Activated CD8-positive, alpha-beta memory T cell treated with anti-CD3 and anti-CD28 coated beads, Interleukin-2, amount 10 ng/mL, durations not matched to agents 7 days and 5 days (primary cell): ENCODE data around the gene SGF29. TPM values are rescaled to one million over a fixed set of nuclear protein-coding genes. Genes with fewer than 3 reads are reported as not detected.
"Not testable (repeated sequence)": the region's sequence is repeated elsewhere in the genome, so short reads cannot be mapped to it uniquely, and the experiment has no call there.

ENCODE experiments used
- ATAC-seq: fragments of 150-1000 bp; cut with Tn5 transposase; one replicate; pipeline ENCODE4 v1.10.0; 2021; ENCODE audit warnings: moderate library complexity
- CTCF ChIA-PET: fragments of 350-600 bp; sonication (Branson Sonifier 250); formaldehyde crosslinking; loops from one replicate; lab custom pipeline; 2021; ENCODE audit warnings: antibody characterized with exemption; lab: Charles Lee
- DNase-seq: peaks from one replicate; pipeline ENCODE4 v3.0.0-alpha.2; 2020
- H3K27ac Mint-ChIP-seq: one replicate; pipeline ENCODE4 v1.8.0; 2021; ENCODE audit warnings: mild to moderate bottlenecking, mixed read lengths
- H3K27me3 Mint-ChIP-seq: one replicate; pipeline ENCODE4 v1.8.0; 2021; ENCODE audit warnings: mixed read lengths
- H3K36me3 Mint-ChIP-seq: one replicate; pipeline ENCODE4 v1.8.0; 2021; ENCODE audit warnings: mild to moderate bottlenecking, mixed read lengths
- H3K4me1 Mint-ChIP-seq: one replicate; pipeline ENCODE4 v1.8.0; 2021; ENCODE audit warnings: mixed read lengths
- H3K4me3 Mint-ChIP-seq: one replicate; pipeline ENCODE4 v1.8.0; 2021; ENCODE audit warnings: mild to moderate bottlenecking, moderate library complexity, mixed read lengths
- H3K9me3 Mint-ChIP-seq: one replicate; pipeline ENCODE4 v1.8.0; 2022; ENCODE audit warnings: low read depth, mixed read lengths
- total RNA-seq, 2 experiments: library from RNA; stranded (reverse); gene quantifications; one replicate each; pipeline ENCODE4 v1.2.3, GENCODE V29; 2021

The SGF29 gene
- total RNA-seq, 2 experiments from 2014 or later = 36.4 to 39.9 TPM

- CTCF ChIA-PET = interaction anchor here (0.6 kb wide), 1 partner anchor 47 kb away, joined by 3 read pairs; no protein-coding TSS in a partner anchor
- Mint-ChIP-seq H3K36me3 (peaks cover 40% of the 10 kb centered on the region), H3K27me3 (no peaks in the 10 kb centered on the region), H3K4me3 (no peak overlapping the region), H3K9me3 (peaks cover 6% of the 10 kb centered on the region), H3K4me1 (peaks cover 23% of the 10 kb centered on the region), H3K27ac (no peak overlapping the region)
- no peak for ATAC-seq
- no peak for DNase-seq
Observed at GRCh38 chr16:28562199-28562598, 8.5 kb downstream of the SGF29 start.

GRCh38 chr16:28563218-28563617 is 9.5 kb downstream of the SGF29 start:
- no peak for ATAC-seq
- Mint-ChIP-seq H3K27ac (no peak overlapping the region), H3K9me3 (peaks cover 11% of the 10 kb centered on the region), H3K27me3 (no peaks in the 10 kb centered on the region), H3K4me3 (no peak overlapping the region), H3K4me1 (peaks cover 21% of the 10 kb centered on the region), H3K36me3 (peaks cover 40% of the 10 kb centered on the region)
- CTCF ChIA-PET = no interaction called here
- no peak for DNase-seq

DNA sequence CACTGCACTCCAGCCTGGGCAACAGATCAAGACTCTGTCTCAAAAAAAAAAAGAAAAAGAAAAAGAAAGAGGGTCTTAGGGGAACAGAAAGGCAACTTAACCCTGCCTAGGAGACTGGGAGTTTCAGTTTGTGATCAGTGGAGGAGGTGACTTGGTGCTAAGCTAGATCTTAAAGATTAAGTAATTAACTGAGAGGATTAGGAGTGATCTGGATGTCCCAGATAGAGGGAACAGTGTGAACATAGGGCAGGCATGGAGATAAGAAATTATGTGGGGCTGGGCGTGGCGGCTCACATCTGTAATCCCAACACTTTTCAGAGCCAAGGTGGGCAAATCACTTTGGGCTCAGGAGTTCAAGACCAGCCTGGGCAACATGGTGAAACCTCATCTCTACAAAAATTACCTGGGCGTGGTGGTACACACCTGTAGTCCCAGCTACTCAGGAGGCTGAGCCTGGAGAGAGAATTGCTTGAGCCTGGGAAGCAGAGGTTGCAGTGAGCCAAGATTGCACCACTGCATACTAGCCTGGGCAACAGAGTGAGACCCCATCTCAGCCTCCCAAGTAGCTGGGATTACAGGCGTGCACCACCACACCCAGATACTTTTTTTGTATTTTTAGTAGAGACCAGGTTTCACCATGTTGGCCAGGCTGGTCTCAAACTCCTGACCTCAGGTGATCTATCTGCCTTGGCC is 12.7 kb downstream of the SGF29 start:
- H3K27me3 Mint-ChIP-seq, ATAC-seq, DNase-seq, H3K4me3 Mint-ChIP-seq, H3K27ac Mint-ChIP-seq, CTCF ChIA-PET: not testable (repeated sequence)
- Mint-ChIP-seq H3K4me1 (peaks cover 12% of the 10 kb centered on the region), H3K9me3 (peaks cover 11% of the 10 kb centered on the region), H3K36me3 (peaks cover 31% of the 10 kb centered on the region)

GRCh38 chr16:28567292-28567691 is 13.6 kb downstream of the SGF29 start:
- Mint-ChIP-seq H3K4me3 (no peak overlapping the region), H3K27ac (no peak overlapping the region), H3K4me1 (peaks cover 8% of the 10 kb centered on the region), H3K9me3 (peaks cover 11% of the 10 kb centered on the region), H3K36me3 (peaks cover 31% of the 10 kb centered on the region), H3K27me3 (no peaks in the 10 kb centered on the region)
- ATAC-seq = no peak
- no peak for DNase-seq
- CTCF ChIA-PET = no interaction called here

- CTCF ChIA-PET = no interaction called here
- no peaks in the 10 kb centered on the region for H3K27me3 Mint-ChIP-seq
- H3K9me3 Mint-ChIP-seq = peaks cover 11% of the 10 kb centered on the region
- H3K4me3 Mint-ChIP-seq = no peak overlapping the region
- no peaks in the 10 kb centered on the region for H3K4me1 Mint-ChIP-seq
- no peak overlapping the region for H3K27ac Mint-ChIP-seq
- DNase-seq = no peak
- peaks cover 31% of the 10 kb centered on the region for H3K36me3 Mint-ChIP-seq
- ATAC-seq = no peak
Observed at GRCh38 chr16:28569021-28569420, 15.3 kb downstream of the SGF29 start.

- H3K4me3 Mint-ChIP-seq = no peak overlapping the region
- H3K36me3 Mint-ChIP-seq = peaks cover 27% of the 10 kb centered on the region
Observed at GRCh38 chr16:28569968-28570752, 16.4 kb downstream of the SGF29 start.

DNA sequence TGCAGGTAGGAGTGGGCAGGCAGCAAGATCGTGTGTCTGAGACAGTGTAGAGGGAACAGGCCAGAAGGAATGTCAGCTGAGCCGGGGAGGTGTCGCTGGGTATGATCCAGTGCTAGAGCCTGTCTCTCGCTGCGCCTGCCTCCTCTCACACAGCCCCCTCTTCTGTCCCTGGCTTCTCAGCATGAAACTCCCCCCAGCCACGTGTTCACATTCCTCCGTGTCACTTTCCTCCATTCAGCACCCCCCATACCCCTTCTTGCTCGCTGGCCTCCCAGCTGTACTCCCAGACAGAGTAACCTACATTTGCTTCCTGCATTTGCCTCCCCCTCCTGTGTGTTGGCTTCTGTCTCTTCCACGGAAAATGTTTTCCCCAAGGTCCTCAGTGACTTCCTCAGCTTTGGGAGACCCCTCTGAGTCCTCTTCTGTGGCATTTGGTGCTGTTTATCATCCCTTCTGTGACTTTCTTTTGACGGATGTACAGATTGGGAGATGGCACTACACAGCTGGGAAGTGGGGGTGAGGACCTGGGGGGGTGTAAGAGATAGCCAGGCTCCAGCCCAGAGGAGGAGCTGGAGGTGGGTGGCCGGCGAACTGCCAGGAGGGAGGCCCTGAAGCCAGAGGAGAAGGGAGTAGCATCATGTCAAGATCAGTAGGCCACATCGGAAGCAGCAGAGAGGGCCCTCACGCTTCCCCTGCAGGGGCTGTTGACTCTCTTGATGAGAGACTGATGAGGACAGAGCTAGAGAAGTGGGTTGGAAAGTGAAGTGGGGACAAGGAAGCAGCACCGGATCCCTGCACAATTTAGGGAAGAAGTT is 19.2 kb downstream of the SGF29 start:
- H3K27ac Mint-ChIP-seq = no peak overlapping the region
- CTCF ChIA-PET = interaction anchor here (1.3 kb wide), 1 partner anchor 49 kb away, joined by 3 read pairs; no protein-coding TSS in a partner anchor
- no peaks in the 10 kb centered on the region for H3K27me3 Mint-ChIP-seq
- DNase-seq (no peak), ATAC-seq (no peak)
- no peaks in the 10 kb centered on the region for H3K9me3 Mint-ChIP-seq
- no peak overlapping the region for H3K4me3 Mint-ChIP-seq
- peaks cover 8% of the 10 kb centered on the region for H3K36me3 Mint-ChIP-seq
- H3K4me1 Mint-ChIP-seq = no peaks in the 10 kb centered on the region

More at GRCh38 chr16:28569968-28570752, 16.4 kb downstream of the SGF29 start:
- no peak for DNase-seq
- CTCF ChIA-PET = no interaction called here
- Mint-ChIP-seq H3K4me1 (no peaks in the 10 kb centered on the region), H3K9me3 (peaks cover 11% of the 10 kb centered on the region), H3K27me3 (no peaks in the 10 kb centered on the region), H3K27ac (no peak overlapping the region)
- ATAC-seq = no peak

GRCh38 chr16:28573738-28574718 is 20.3 kb downstream of the SGF29 start:
- no peaks in the 10 kb centered on the region for H3K27me3 Mint-ChIP-seq
- peaks cover 4% of the 10 kb centered on the region for H3K36me3 Mint-ChIP-seq
- H3K4me3 Mint-ChIP-seq = no peak overlapping the region
- CTCF ChIA-PET = interaction anchor here (1.3 kb wide), 1 partner anchor 50 kb away, joined by 3 read pairs; no protein-coding TSS in a partner anchor
- no peak overlapping the region for H3K27ac Mint-ChIP-seq
- no peaks in the 10 kb centered on the region for H3K9me3 Mint-ChIP-seq
- H3K4me1 Mint-ChIP-seq = no peaks in the 10 kb centered on the region
- ATAC-seq (no peak), DNase-seq (no peak)

DNA sequence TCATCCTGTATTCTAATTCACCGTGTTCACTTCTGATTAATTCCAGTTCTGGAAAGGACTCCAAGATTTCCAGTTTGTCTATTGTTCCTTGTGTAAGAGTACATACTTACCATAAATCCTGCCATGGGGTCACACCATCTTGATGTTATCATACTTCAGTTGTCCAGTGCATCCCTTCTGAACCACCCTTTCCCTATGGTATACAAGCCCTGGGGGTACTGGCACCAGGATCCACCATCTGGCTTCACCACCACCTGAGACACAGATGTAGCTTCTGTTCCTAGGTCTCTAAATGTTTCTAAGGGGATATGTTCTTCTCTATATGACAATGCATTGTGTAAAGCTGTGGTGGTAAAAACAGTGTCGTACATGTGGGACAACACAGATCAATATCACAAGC is 21.2 kb downstream of the SGF29 start:
- Mint-ChIP-seq H3K36me3 (peaks cover 4% of the 10 kb centered on the region), H3K27me3 (no peaks in the 10 kb centered on the region), H3K4me3 (no peak overlapping the region), H3K27ac (no peak overlapping the region), H3K9me3 (no peaks in the 10 kb centered on the region), H3K4me1 (no peaks in the 10 kb centered on the region)
- CTCF ChIA-PET = interaction anchor here (1.1 kb wide), 1 partner anchor 10 kb away, joined by 3 read pairs; no protein-coding TSS in a partner anchor
- ATAC-seq = no peak
- DNase-seq = no peak

GRCh38 chr16:28575446-28576109 is 21.9 kb downstream of the SGF29 start:
- H3K4me1 Mint-ChIP-seq = no peaks in the 10 kb centered on the region
- CTCF ChIA-PET = interaction anchor here (1.1 kb wide), 1 partner anchor 10 kb away, joined by 3 read pairs; no protein-coding TSS in a partner anchor

GRCh38 chr16:28580726-28581315 is 27.1 kb downstream of the SGF29 start:
- no peaks in the 10 kb centered on the region for H3K27me3 Mint-ChIP-seq
- ATAC-seq (no peak), DNase-seq (no peak)
- no peaks in the 10 kb centered on the region for H3K9me3 Mint-ChIP-seq
- peaks cover 20% of the 10 kb centered on the region for H3K36me3 Mint-ChIP-seq
- H3K4me3 Mint-ChIP-seq = no peak overlapping the region
- no peaks in the 10 kb centered on the region for H3K4me1 Mint-ChIP-seq
- CTCF ChIA-PET = no interaction called here
- H3K27ac Mint-ChIP-seq = no peak overlapping the region

More at GRCh38 chr16:28575446-28576109, 21.9 kb downstream of the SGF29 start:
- Mint-ChIP-seq H3K27me3 (no peaks in the 10 kb centered on the region), H3K36me3 (peaks cover 4% of the 10 kb centered on the region), H3K9me3 (no peaks in the 10 kb centered on the region), H3K4me3 (no peak overlapping the region), H3K27ac (no peak overlapping the region)
- DNase-seq (no peak), ATAC-seq (no peak)
